ENCODE results near the gene MPPED1. TPM values are rescaled to one million over a fixed set of nuclear protein-coding genes. Genes with fewer than 3 reads are reported as not detected.

MPPED1 gene
- total RNA-seq, 1 experiment from 2014 or later: not detected

DNA sequence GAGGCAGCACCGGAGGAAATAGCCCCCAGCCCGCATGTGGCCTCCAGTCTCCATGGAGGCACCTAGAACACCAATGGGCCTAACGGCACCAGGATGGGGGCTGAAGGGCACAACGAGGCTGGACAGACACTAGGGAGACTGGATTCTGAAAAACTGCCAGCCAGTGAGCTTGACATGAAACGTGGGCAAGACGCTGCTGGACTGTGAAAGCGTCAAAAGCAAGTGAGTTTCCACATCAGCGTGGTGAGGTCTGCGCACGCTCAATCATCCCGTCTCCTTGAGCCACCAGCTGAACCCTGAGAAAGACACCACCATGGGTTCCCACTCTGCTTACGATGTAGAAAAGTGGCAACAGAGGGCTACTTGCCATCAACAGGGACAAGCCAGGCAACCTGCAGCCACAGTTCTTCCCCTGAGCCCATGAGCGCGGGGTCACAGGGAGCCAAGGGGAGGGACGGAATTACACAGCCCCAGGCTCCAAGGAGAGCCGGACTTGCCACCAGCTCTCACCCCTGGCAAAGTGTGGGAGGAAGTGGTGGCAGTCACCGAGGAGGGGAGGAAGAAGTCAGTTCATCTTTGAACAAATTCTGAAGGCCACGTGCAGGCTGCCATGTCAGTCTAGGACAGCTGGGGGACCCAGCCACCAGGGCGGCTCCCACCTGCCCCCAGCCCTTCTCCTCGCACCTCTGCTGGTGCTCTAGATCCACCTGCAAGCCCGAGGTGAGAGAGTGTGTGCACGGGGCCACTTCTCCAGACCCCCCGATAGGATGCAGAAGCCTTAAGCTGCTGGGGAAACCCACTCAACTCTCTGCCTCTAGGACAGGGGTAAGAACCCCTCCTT lies 131.1 kb downstream of the MPPED1 start:
- no TSS peak for BruUV-seq (replicated peaks)
- no peaks in the 10 kb centered on the region for H3K27me3 ChIP-seq (replicated peaks; ENCODE audit: insufficient read depth, low read depth, low read length, poor library complexity)

GRCh38 chr22:43543522-43544288 lies 131.9 kb downstream of the MPPED1 start:
- Histone ChIP-seq H3K27me3 (replicated peaks; ENCODE audit: insufficient read depth, low read depth, low read length, poor library complexity) (no peaks in the 10 kb centered on the region), H3K4me1 (ENCODE audit: insufficient read depth, low read length, poor library complexity, severe bottlenecking) (peaks cover 12% of the 10 kb centered on the region), H3K4me3 (ENCODE audit: low read depth, low read length, poor library complexity, severe bottlenecking) (no peak overlapping the region), H3K27ac (ENCODE audit: low read depth, low read length, poor library complexity, severe bottlenecking) (no peak overlapping the region), H3K36me3 (ENCODE audit: insufficient read depth, low read length, poor library complexity, severe bottlenecking) (no peaks in the 10 kb centered on the region), H3K9me3 (ENCODE audit: low read depth, low read length, poor library complexity, severe bottlenecking) (no peaks in the 10 kb centered on the region)
- BruUV-seq (replicated peaks): no TSS peak
- TF ChIP-seq EZH2 (IDR thresholded peaks at IDR 0.05; ENCODE audit: borderline replicate concordance, low read depth, low read length, poor library complexity, severe bottlenecking): no peak
- TF ChIP-seq CTCF (conservative IDR thresholded peaks at IDR 0.05; ENCODE audit: low read depth, low read length): no peak
- ChIA-PET POLR2A (ENCODE audit: low non-redundant PET) (no interaction called here), CTCF (no interaction called here)
- DNase-seq (ENCODE audit: low spot score): no peak
- intact Hi-C loops (cut with micrococcal nuclease; ENCODE audit: unreplicated experiment): no loop called here

More for the DNA sequence above, 131.1 kb downstream of the MPPED1 start:
- H3K36me3 ChIP-seq (ENCODE audit: insufficient read depth, low read length, poor library complexity, severe bottlenecking): no peaks in the 10 kb centered on the region
- ChIA-PET CTCF (no interaction called here), POLR2A (ENCODE audit: low non-redundant PET) (no interaction called here)
- intact Hi-C loops (cut with micrococcal nuclease; ENCODE audit: unreplicated experiment): no loop called here
- no peak for DNase-seq (ENCODE audit: low spot score)
- no peak overlapping the region for H3K27ac ChIP-seq (ENCODE audit: low read depth, low read length, poor library complexity, severe bottlenecking)
- H3K9me3 ChIP-seq (ENCODE audit: low read depth, low read length, poor library complexity, severe bottlenecking): no peaks in the 10 kb centered on the region
- TF ChIP-seq EZH2 (IDR thresholded peaks at IDR 0.05; ENCODE audit: borderline replicate concordance, low read depth, low read length, poor library complexity, severe bottlenecking): no peak
- no peak for TF ChIP-seq CTCF (conservative IDR thresholded peaks at IDR 0.05; ENCODE audit: low read depth, low read length)
- H3K4me3 ChIP-seq (ENCODE audit: low read depth, low read length, poor library complexity, severe bottlenecking): no peak overlapping the region
- peaks cover 10% of the 10 kb centered on the region for H3K4me1 ChIP-seq (ENCODE audit: insufficient read depth, low read length, poor library complexity, severe bottlenecking)

DNA sequence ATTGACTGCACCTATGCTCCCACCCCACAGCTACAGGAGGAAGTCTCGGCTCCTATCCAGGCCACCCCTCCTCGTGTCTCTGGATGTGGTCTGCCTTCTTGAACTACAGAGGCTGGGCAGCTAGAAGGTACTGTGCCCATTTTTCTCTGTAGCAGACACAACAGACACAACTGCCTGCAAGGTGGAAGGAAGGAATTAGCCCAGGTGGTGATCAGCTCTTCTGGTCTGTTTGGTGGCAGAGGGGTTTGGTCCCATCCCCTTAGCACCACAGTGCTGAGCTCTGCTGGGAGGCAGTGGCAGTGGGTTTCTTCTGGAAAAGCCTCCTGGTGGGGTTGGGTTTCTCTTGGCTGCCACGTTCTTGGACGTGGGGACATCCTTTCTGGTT lies 132.5 kb downstream of the MPPED1 start:
- Histone ChIP-seq H3K9me3 (ENCODE audit: low read depth, low read length, poor library complexity, severe bottlenecking) (no peaks in the 10 kb centered on the region), H3K27me3 (replicated peaks; ENCODE audit: insufficient read depth, low read depth, low read length, poor library complexity) (no peaks in the 10 kb centered on the region), H3K4me1 (ENCODE audit: insufficient read depth, low read length, poor library complexity, severe bottlenecking) (peaks cover 18% of the 10 kb centered on the region), H3K36me3 (ENCODE audit: insufficient read depth, low read length, poor library complexity, severe bottlenecking) (no peaks in the 10 kb centered on the region), H3K4me3 (ENCODE audit: low read depth, low read length, poor library complexity, severe bottlenecking) (no peak overlapping the region), H3K27ac (ENCODE audit: low read depth, low read length, poor library complexity, severe bottlenecking) (no peak overlapping the region)
- no peak for TF ChIP-seq CTCF (conservative IDR thresholded peaks at IDR 0.05; ENCODE audit: low read depth, low read length)
- no peak for TF ChIP-seq EZH2 (IDR thresholded peaks at IDR 0.05; ENCODE audit: borderline replicate concordance, low read depth, low read length, poor library complexity, severe bottlenecking)
- BruUV-seq (replicated peaks): no TSS peak
- ChIA-PET CTCF (no interaction called here), POLR2A (ENCODE audit: low non-redundant PET) (no interaction called here)
- intact Hi-C loops (cut with micrococcal nuclease; ENCODE audit: unreplicated experiment): no loop called here
- no peak for DNase-seq (ENCODE audit: low spot score)

All from A673 (cell line).